Astrocyte (in vitro differentiated cells and primary cell): ENCODE results near the gene ERBIN.

Source experiments
- CTCF ChIP-seq: IDR thresholded peaks from 2 replicates; pipeline ENCODE4 v1.5.1; 2011; ENCODE audit warnings: low read depth, mild to moderate bottlenecking, inconsistent platforms, low read length, moderate library complexity; ENCODE audit not compliant: insufficient read depth
- EZH2 ChIP-seq: IDR thresholded peaks from 2 replicates; pipeline ENCODE4 v1.6.1; 2012; ENCODE audit warnings: mild to moderate bottlenecking, low read length, inconsistent platforms; ENCODE audit not compliant: insufficient read depth

- TF ChIP-seq CTCF (no peak), EZH2 (no peak)
Observed at GRCh38 chr5:66015196-66015960, 89.0 kb downstream of the ERBIN start.
